Liver (tissue), 9 donors: ENCODE measurements around the gene ARHGAP6. TPM values are rescaled to one million over a fixed set of nuclear protein-coding genes. Genes with fewer than 3 reads are reported as not detected.

Source experiments
- DNase-seq: peaks from one replicate; pipeline ENCODE4 v3.0.0-alpha.2; 2017; ENCODE audit warnings: low spot score
- H3K27ac ChIP-seq, 2 donors: one replicate each; pipeline ENCODE4 v1.7.0; 2013; ENCODE audit warnings: inconsistent platforms in 2 of 2, low read length in 2 of 2, control low read depth in 1 of 2, low read depth in 1 of 2, mild to moderate bottlenecking in 1 of 2
- H3K27me3 ChIP-seq, 4 donors: one replicate each; pipeline versions ENCODE4 v1.6.1 to v1.7.0; 2013; ENCODE audit warnings: low read length in 3 of 4, inconsistent platforms in 1 of 4, mild to moderate bottlenecking in 1 of 4, moderate library complexity in 1 of 4; ENCODE audit not compliant: control insufficient read depth in 4 of 4, insufficient read depth in 4 of 4
- H3K36me3 ChIP-seq, 4 donors: one replicate each; pipeline versions ENCODE4 v1.6.1 to v1.7.0; 2013; ENCODE audit warnings: low read length in 3 of 4, mild to moderate bottlenecking in 3 of 4, low read depth in 1 of 4, moderate library complexity in 1 of 4; ENCODE audit not compliant: control insufficient read depth in 4 of 4, insufficient read depth in 3 of 4
- H3K4me1 ChIP-seq, 4 donors: one replicate each; pipeline versions ENCODE4 v1.6.1 to v1.7.0; 2013; ENCODE audit warnings: low read length in 3 of 4, mild to moderate bottlenecking in 3 of 4, moderate library complexity in 1 of 4; ENCODE audit not compliant: control insufficient read depth in 4 of 4, insufficient read depth in 4 of 4
- H3K4me3 ChIP-seq, 3 donors: one replicate each; pipeline versions ENCODE4 v1.6.1 to v1.7.0; 2013; ENCODE audit warnings: low read length in 3 of 3, control low read depth in 1 of 3, low read depth in 1 of 3, mild to moderate bottlenecking in 1 of 3
- H3K9ac ChIP-seq, 2 donors: one replicate each; pipeline ENCODE4 v1.7.0; 2013; ENCODE audit warnings: low read length in 2 of 2, mild to moderate bottlenecking in 2 of 2, moderate library complexity in 2 of 2, control low read depth in 1 of 2, low read depth in 1 of 2
- H3K9me3 ChIP-seq, 4 donors: one replicate each; pipeline versions ENCODE4 v1.6.1 to v1.7.0; 2013; ENCODE audit warnings: low read length in 3 of 4; ENCODE audit not compliant: control insufficient read depth in 4 of 4
- EGR1 ChIP-seq, 2 donors: IDR thresholded peaks; 2 replicates each; pipeline ENCODE4 v1.6.1; 2016 to 2018; ENCODE audit warnings: antibody characterized with exemption in 2 of 2, low read depth in 2 of 2
- FOXA1 ChIP-seq: IDR thresholded peaks from 2 replicates; pipeline ENCODE4 v1.6.1; 2016; ENCODE audit warnings: antibody characterized with exemption
- FOXA2 ChIP-seq: IDR thresholded peaks from 2 replicates; pipeline ENCODE4 v1.6.1; 2016; ENCODE audit warnings: antibody characterized with exemption
- GABPA ChIP-seq, 2 donors: IDR thresholded peaks in 1 of 2; conservative IDR thresholded peaks in 1 of 2; 2 replicates each; pipeline ENCODE4 v1.6.1; 2016; ENCODE audit warnings: antibody characterized with exemption in 2 of 2, mild to moderate bottlenecking in 1 of 2, moderate library complexity in 1 of 2
- HNF4A ChIP-seq, 2 donors: conservative IDR thresholded peaks; 2 replicates each; pipeline ENCODE4 v1.6.1; 2016; ENCODE audit warnings: antibody characterized with exemption in 2 of 2, mild to moderate bottlenecking in 2 of 2
- HNF4G ChIP-seq: IDR thresholded peaks from 2 replicates; pipeline ENCODE4 v1.6.1; 2016; ENCODE audit warnings: antibody characterized with exemption
- JUND ChIP-seq, 2 donors: IDR thresholded peaks; 2 replicates each; pipeline ENCODE4 v1.6.1; 2016; ENCODE audit warnings: antibody characterized with exemption in 2 of 2
- NR2F2 ChIP-seq: IDR thresholded peaks from 2 replicates; pipeline ENCODE4 v1.6.1; 2016; ENCODE audit warnings: antibody characterized with exemption
- RAD21 ChIP-seq, 2 donors: IDR thresholded peaks; 2 replicates each; pipeline ENCODE4 v1.6.1; 2016; ENCODE audit warnings: antibody characterized with exemption in 2 of 2, mild to moderate bottlenecking in 2 of 2
- RXRA ChIP-seq, 2 donors: IDR thresholded peaks; 2 replicates each; pipeline ENCODE4 v1.6.1; 2017 to 2018; ENCODE audit warnings: antibody characterized with exemption in 2 of 2, mild to moderate bottlenecking in 1 of 2
- TAF1 ChIP-seq: conservative IDR thresholded peaks from 2 replicates; pipeline ENCODE4 v1.6.1; 2016; ENCODE audit warnings: antibody characterized with exemption, mild to moderate bottlenecking
- YY1 ChIP-seq: IDR thresholded peaks from 2 replicates; pipeline ENCODE4 v1.6.1; 2016; ENCODE audit warnings: antibody characterized with exemption, mild to moderate bottlenecking
- WGBS: extraction: QIAGEN DNeasy Blood & Tissue Kit; methylation state at CpG from one replicate; pipeline ENCODE4 v1.1.7; 2013; 5-methylcytosine and 5-hydroxymethylcytosine counted together
- polyA plus RNA-seq, 2 donors: library from polyadenylated mRNA; stranded (reverse) in 1 of 2; unstranded in 1 of 2; fragments of 200-250 nt in 1 of 2; fragments of >200 nt in 1 of 2; fragmentation: Nextera tagmentation in 1 of 2; extraction: Ambion mirVana in 1 of 2; gene quantifications; one replicate each; pipeline versions ENCODE4 v1.2.1 to v1.2.3, GENCODE V29; 2013 to 2015
- total RNA-seq, 2 donors: library from RNA; depleted of rRNA; stranded (reverse); fragments of >200 nt; gene quantifications; one replicate each; pipeline ENCODE4 v1.2.3, GENCODE V29; 2014
- TF ChIP-seq, protein P1 (sequence below): IDR thresholded peaks from 2 replicates; pipeline ENCODE4 v1.6.1; 2016; ENCODE audit warnings: antibody characterized with exemption
- TF ChIP-seq, protein P2 (sequence below): fragments of 150-350 bp; IDR thresholded peaks from 2 replicates; pipeline ENCODE4 v1.5.1; 2017; ENCODE audit warnings: improper control_type of control experiment, low read depth, low read length; ENCODE audit not compliant: missing input control
- TF ChIP-seq, protein P3 (sequence below): IDR thresholded peaks from 2 replicates; pipeline ENCODE4 v1.6.1; 2016; ENCODE audit warnings: antibody characterized with exemption
- TF ChIP-seq, protein P4 (sequence below): IDR thresholded peaks from 2 replicates; pipeline ENCODE4 v1.6.1; 2016; ENCODE audit warnings: antibody characterized with exemption, mild to moderate bottlenecking
- TF ChIP-seq, protein P5 (sequence below): IDR thresholded peaks from 2 replicates; pipeline ENCODE4 v1.6.1; 2016; ENCODE audit warnings: antibody characterized with exemption
- donor health status: healthy.
- donor health status: healthy.
- donor health status: healthy.
- donor health status: healthy.
- donor health status: healthy.

ARHGAP6 gene
- total and polyA plus RNA-seq, 4 donors = 0.10 to 2.2 (median 0.65) TPM

DNA sequence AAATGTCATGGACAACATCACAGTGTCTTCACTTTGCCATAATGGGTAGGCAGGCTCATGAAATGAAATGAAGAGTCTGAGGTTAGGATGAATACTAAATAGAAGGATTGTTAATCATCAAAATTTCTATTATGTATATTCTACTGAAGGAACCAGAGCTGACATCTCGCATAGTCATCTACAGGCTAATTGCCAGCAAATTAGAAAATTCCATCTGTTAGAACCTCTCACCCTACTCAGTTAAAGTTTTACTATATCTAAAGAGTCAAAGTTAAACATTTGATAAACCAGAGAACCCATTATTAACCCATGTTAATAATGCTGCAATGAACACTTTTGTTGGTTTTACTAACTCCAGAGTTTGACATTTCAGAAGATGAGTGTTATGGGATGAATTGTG, 114.6 kb downstream of the ARHGAP6 start:
- Histone ChIP-seq H3K4me1 (no peaks in the 10 kb centered on the region), H3K4me3 (no peak overlapping the region), H3K27ac (no peak overlapping the region), H3K27me3 (no peaks in the 10 kb centered on the region), H3K36me3 (no peaks in the 10 kb centered on the region), H3K9me3 (no peaks in the 10 kb centered on the region), H3K9ac (no peak overlapping the region)
- 76% methylated on average over 1 of the region's 1 CpG for WGBS
- no peak for DNase-seq
- TF ChIP-seq HNF4A (conservative IDR thresholded peaks at IDR 0.05) = no peak
- no peak for TF ChIP-seq FOXA1
- TF ChIP-seq EGR1 (IDR thresholded peaks at IDR 0.05; ENCODE audit: low read depth in 2 of 2) = no peak
- TF ChIP-seq, protein P1, sequence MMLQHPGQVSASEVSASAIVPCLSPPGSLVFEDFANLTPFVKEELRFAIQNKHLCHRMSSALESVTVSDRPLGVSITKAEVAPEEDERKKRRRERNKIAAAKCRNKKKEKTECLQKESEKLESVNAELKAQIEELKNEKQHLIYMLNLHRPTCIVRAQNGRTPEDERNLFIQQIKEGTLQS = no peak
- TF ChIP-seq, protein P2, sequence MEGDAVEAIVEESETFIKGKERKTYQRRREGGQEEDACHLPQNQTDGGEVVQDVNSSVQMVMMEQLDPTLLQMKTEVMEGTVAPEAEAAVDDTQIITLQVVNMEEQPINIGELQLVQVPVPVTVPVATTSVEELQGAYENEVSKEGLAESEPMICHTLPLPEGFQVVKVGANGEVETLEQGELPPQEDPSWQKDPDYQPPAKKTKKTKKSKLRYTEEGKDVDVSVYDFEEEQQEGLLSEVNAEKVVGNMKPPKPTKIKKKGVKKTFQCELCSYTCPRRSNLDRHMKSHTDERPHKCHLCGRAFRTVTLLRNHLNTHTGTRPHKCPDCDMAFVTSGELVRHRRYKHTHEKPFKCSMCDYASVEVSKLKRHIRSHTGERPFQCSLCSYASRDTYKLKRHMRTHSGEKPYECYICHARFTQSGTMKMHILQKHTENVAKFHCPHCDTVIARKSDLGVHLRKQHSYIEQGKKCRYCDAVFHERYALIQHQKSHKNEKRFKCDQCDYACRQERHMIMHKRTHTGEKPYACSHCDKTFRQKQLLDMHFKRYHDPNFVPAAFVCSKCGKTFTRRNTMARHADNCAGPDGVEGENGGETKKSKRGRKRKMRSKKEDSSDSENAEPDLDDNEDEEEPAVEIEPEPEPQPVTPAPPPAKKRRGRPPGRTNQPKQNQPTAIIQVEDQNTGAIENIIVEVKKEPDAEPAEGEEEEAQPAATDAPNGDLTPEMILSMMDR = no peak
- TF ChIP-seq JUND (IDR thresholded peaks at IDR 0.05) = no peak
- TF ChIP-seq, protein P3, sequence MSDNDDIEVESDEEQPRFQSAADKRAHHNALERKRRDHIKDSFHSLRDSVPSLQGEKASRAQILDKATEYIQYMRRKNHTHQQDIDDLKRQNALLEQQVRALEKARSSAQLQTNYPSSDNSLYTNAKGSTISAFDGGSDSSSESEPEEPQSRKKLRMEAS = no peak
- no peak for TF ChIP-seq YY1
- TF ChIP-seq GABPA (IDR thresholded peaks at IDR 0.05 in 1 of 2, conservative IDR thresholded peaks at IDR 0.05 in 1 of 2) = no peak
- TF ChIP-seq, protein P4, sequence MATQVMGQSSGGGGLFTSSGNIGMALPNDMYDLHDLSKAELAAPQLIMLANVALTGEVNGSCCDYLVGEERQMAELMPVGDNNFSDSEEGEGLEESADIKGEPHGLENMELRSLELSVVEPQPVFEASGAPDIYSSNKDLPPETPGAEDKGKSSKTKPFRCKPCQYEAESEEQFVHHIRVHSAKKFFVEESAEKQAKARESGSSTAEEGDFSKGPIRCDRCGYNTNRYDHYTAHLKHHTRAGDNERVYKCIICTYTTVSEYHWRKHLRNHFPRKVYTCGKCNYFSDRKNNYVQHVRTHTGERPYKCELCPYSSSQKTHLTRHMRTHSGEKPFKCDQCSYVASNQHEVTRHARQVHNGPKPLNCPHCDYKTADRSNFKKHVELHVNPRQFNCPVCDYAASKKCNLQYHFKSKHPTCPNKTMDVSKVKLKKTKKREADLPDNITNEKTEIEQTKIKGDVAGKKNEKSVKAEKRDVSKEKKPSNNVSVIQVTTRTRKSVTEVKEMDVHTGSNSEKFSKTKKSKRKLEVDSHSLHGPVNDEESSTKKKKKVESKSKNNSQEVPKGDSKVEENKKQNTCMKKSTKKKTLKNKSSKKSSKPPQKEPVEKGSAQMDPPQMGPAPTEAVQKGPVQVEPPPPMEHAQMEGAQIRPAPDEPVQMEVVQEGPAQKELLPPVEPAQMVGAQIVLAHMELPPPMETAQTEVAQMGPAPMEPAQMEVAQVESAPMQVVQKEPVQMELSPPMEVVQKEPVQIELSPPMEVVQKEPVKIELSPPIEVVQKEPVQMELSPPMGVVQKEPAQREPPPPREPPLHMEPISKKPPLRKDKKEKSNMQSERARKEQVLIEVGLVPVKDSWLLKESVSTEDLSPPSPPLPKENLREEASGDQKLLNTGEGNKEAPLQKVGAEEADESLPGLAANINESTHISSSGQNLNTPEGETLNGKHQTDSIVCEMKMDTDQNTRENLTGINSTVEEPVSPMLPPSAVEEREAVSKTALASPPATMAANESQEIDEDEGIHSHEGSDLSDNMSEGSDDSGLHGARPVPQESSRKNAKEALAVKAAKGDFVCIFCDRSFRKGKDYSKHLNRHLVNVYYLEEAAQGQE = no peak
- no peak for TF ChIP-seq NR2F2
- no peak for TF ChIP-seq FOXA2
- no peak for TF ChIP-seq RAD21 (IDR thresholded peaks at IDR 0.05)

DNA sequence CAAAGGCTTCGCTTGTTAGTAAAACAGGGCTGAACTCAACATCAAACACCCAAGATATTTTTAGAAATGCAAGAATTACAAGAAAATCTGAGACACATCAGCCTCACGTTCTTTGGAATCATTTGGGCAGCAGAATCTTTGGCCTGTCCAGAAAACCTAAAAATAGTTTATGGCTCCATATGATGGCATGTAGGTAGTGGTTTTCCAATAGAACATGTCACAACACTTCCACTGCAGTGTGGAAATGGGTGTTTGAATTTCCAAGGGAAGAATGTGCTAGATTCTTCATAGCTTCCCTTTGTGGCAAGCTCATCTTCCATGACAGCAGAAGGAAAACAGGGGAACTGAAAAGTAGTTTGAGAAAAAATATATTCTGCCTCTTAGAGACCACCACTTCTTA, 118.8 kb downstream of the ARHGAP6 start:
- Histone ChIP-seq H3K4me1 (no peaks in the 10 kb centered on the region), H3K27me3 (peaks cover 0 to 5% (median 0%) of the 10 kb centered on the region in 4 donors), H3K9ac (no peak overlapping the region), H3K9me3 (no peaks in the 10 kb centered on the region), H3K27ac (no peak overlapping the region), H3K36me3 (no peaks in the 10 kb centered on the region), H3K4me3 (no peak overlapping the region)
- no peak for DNase-seq
- WGBS = 75% methylated on average over 2 of the region's 2 CpGs
- TF ChIP-seq, protein P5, sequence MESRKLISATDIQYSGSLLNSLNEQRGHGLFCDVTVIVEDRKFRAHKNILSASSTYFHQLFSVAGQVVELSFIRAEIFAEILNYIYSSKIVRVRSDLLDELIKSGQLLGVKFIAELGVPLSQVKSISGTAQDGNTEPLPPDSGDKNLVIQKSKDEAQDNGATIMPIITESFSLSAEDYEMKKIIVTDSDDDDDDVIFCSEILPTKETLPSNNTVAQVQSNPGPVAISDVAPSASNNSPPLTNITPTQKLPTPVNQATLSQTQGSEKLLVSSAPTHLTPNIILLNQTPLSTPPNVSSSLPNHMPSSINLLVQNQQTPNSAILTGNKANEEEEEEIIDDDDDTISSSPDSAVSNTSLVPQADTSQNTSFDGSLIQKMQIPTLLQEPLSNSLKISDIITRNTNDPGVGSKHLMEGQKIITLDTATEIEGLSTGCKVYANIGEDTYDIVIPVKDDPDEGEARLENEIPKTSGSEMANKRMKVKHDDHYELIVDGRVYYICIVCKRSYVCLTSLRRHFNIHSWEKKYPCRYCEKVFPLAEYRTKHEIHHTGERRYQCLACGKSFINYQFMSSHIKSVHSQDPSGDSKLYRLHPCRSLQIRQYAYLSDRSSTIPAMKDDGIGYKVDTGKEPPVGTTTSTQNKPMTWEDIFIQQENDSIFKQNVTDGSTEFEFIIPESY = no peak
- no peak for TF ChIP-seq RXRA (IDR thresholded peaks at IDR 0.05)
- TF ChIP-seq GABPA (IDR thresholded peaks at IDR 0.05 in 1 of 2, conservative IDR thresholded peaks at IDR 0.05 in 1 of 2) = no peak
- no peak for TF ChIP-seq EGR1 (IDR thresholded peaks at IDR 0.05; ENCODE audit: low read depth in 2 of 2)
- TF ChIP-seq JUND (IDR thresholded peaks at IDR 0.05) = no peak
- TF ChIP-seq HNF4G = no peak
- TF ChIP-seq, protein P3 = no peak
- TF ChIP-seq RAD21 (IDR thresholded peaks at IDR 0.05) = no peak
- TF ChIP-seq, protein P4 = no peak
- TF ChIP-seq, protein P1 = no peak
- TF ChIP-seq, protein P2 = no peak
- TF ChIP-seq TAF1 = no peak
- no peak for TF ChIP-seq NR2F2
